SU-DHL-6 (cell line): ENCODE results near the gene AFG3L2.

Experiments
- H2AFZ ChIP-seq: fragments of 200-600 bp; sonication (generic); 2 replicates; pipeline ENCODE4 v1.6.1; 2014; ENCODE audit warnings: low read depth, mild to moderate bottlenecking, moderate library complexity, mixed read lengths, antibody characterized with exemption, low read length; ENCODE audit not compliant: severe bottlenecking
- H3F3A ChIP-seq: fragments of 200-600 bp; shearing (Covaris generic); 2 replicates; pipeline ENCODE4 v1.6.0; 2016; ENCODE audit warnings: antibody characterized with exemption, mild to moderate bottlenecking; ENCODE audit not compliant: insufficient read depth
- H3K27ac ChIP-seq: fragments of 200-600 bp; sonication (generic); 2 replicates; pipeline ENCODE4 v1.5.1; 2016; ENCODE audit warnings: low read depth, mild to moderate bottlenecking, low read length, moderate library complexity, mixed read lengths
- H3K27me3 ChIP-seq: fragments of 200-600 bp; sonication (generic), shearing (Covaris generic); 2 replicates; pipeline ENCODE4 v1.6.0; 2014; ENCODE audit warnings: mild to moderate bottlenecking, low read length
- H3K36me3 ChIP-seq: fragments of 200-600 bp; sonication (generic); 2 replicates; pipeline ENCODE4 v1.6.1; 2014; ENCODE audit warnings: mild to moderate bottlenecking, low read length, mixed read lengths
- H3K4me2 ChIP-seq: fragments of 300-600, 200-600 bp; shearing (Covaris generic), sonication (generic); 2 replicates; pipeline ENCODE4 v1.6.0; 2014; ENCODE audit warnings: low read length, low read depth, mild to moderate bottlenecking; ENCODE audit not compliant: poor library complexity, severe bottlenecking
- H3K4me3 ChIP-seq: fragments of 200-600 bp; sonication (generic); 2 replicates; pipeline ENCODE4 v1.5.1; 2014; ENCODE audit warnings: antibody characterized with exemption, low read length, mild to moderate bottlenecking, mixed read lengths; ENCODE audit not compliant: insufficient read depth, poor library complexity, severe bottlenecking
- H3K79me2 ChIP-seq: fragments of 200-600 bp; sonication (generic); 2 replicates; pipeline ENCODE4 v1.6.1; 2014; ENCODE audit warnings: mild to moderate bottlenecking, low read length, moderate library complexity; ENCODE audit not compliant: insufficient read depth
- H3K9ac ChIP-seq: fragments of 200-600 bp; sonication (generic); 2 replicates; pipeline ENCODE4 v1.7.0; 2014; ENCODE audit warnings: mild to moderate bottlenecking, low read length
- H3K9me2 ChIP-seq: fragments of 200-600 bp; sonication (generic); replicated peaks from 2 replicates; pipeline ENCODE4 v1.6.1; 2014; ENCODE audit warnings: low read length; ENCODE audit not compliant: insufficient read depth
- H3K9me3 ChIP-seq: fragments of 200-600 bp; sonication (generic); 2 replicates; pipeline ENCODE4 v1.6.1; 2014; ENCODE audit warnings: low read length, mixed read lengths; ENCODE audit not compliant: insufficient read depth
- H4K20me1 ChIP-seq: fragments of 200-600 bp; sonication (generic); 2 replicates; pipeline ENCODE4 v1.6.1; 2014; ENCODE audit warnings: low read depth, mild to moderate bottlenecking, antibody characterized with exemption, low read length, moderate library complexity, mixed read lengths
- EZH2phosphoT487 ChIP-seq: fragments of 200-600 bp; sonication (generic), shearing (Covaris generic); conservative IDR thresholded peaks from 2 replicates; pipeline ENCODE4 v1.6.1; 2018; ENCODE audit warnings: mild to moderate bottlenecking, antibody characterized with exemption, low read length, moderate library complexity, mixed read lengths
- TF ChIP-seq, protein P1 (sequence below): fragments of 200-600 bp; sonication (generic); IDR thresholded peaks from one replicate; pipeline ENCODE4 v1.5.1; 2017; ENCODE audit warnings: antibody characterized with exemption, mild to moderate bottlenecking, low read length, moderate library complexity; ENCODE audit not compliant: insufficient read depth, poor library complexity, severe bottlenecking

Gene AFG3L2

GRCh38 chr18:12406371-12407111 lies 29.5 kb upstream of the AFG3L2 start:
- Histone ChIP-seq H3K27me3 (no peaks in the 10 kb centered on the region), H3K36me3 (no peaks in the 10 kb centered on the region), H3K9ac (no peak overlapping the region), H3K4me3 (no peak overlapping the region), H3K79me2 (peaks cover 24% of the 10 kb centered on the region), H3F3A (no peaks in the 10 kb centered on the region), H4K20me1 (no peaks in the 10 kb centered on the region), H3K9me2 (no peaks in the 10 kb centered on the region), H3K4me2 (no peak overlapping the region), H3K9me3 (no peaks in the 10 kb centered on the region), H3K27ac (no peak overlapping the region), H2AFZ (no peak overlapping the region)
- TF ChIP-seq, protein P1, sequence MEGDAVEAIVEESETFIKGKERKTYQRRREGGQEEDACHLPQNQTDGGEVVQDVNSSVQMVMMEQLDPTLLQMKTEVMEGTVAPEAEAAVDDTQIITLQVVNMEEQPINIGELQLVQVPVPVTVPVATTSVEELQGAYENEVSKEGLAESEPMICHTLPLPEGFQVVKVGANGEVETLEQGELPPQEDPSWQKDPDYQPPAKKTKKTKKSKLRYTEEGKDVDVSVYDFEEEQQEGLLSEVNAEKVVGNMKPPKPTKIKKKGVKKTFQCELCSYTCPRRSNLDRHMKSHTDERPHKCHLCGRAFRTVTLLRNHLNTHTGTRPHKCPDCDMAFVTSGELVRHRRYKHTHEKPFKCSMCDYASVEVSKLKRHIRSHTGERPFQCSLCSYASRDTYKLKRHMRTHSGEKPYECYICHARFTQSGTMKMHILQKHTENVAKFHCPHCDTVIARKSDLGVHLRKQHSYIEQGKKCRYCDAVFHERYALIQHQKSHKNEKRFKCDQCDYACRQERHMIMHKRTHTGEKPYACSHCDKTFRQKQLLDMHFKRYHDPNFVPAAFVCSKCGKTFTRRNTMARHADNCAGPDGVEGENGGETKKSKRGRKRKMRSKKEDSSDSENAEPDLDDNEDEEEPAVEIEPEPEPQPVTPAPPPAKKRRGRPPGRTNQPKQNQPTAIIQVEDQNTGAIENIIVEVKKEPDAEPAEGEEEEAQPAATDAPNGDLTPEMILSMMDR, result no peak
- TF ChIP-seq EZH2phosphoT487, result no peak

GRCh38 chr18:12405066-12405465 lies 28.0 kb upstream of the AFG3L2 start:
- Histone ChIP-seq H3K9ac (no peak overlapping the region), H3K9me3 (no peaks in the 10 kb centered on the region), H3K79me2 (peaks cover 18% of the 10 kb centered on the region), H3K9me2 (no peaks in the 10 kb centered on the region), H3K4me2 (no peak overlapping the region), H3F3A (no peaks in the 10 kb centered on the region), H3K27me3 (no peaks in the 10 kb centered on the region), H2AFZ (no peak overlapping the region), H3K27ac (no peak overlapping the region), H3K36me3 (no peaks in the 10 kb centered on the region), H4K20me1 (no peaks in the 10 kb centered on the region), H3K4me3 (no peak overlapping the region)
- TF ChIP-seq, protein P1, result no peak
- no peak for TF ChIP-seq EZH2phosphoT487

- Histone ChIP-seq H3K27me3 (no peaks in the 10 kb centered on the region), H3K79me2 (peaks cover 6% of the 10 kb centered on the region), H3K27ac (no peak overlapping the region), H3K4me2 (no peak overlapping the region), H3K9me2 (no peaks in the 10 kb centered on the region), H3K4me3 (no peak overlapping the region), H3K9me3 (no peaks in the 10 kb centered on the region), H4K20me1 (no peaks in the 10 kb centered on the region), H3K9ac (no peak overlapping the region), H2AFZ (no peak overlapping the region), H3K36me3 (no peaks in the 10 kb centered on the region), H3F3A (no peaks in the 10 kb centered on the region)
- TF ChIP-seq, protein P1, result no peak
- no peak for TF ChIP-seq EZH2phosphoT487
These were observed 26.8 kb upstream of the AFG3L2 start for GRCh38 chr18:12403601-12404506.
